Heart right ventricle (tissue), 16 donors: ENCODE results near the gene PRKD2. TPM values are rescaled to one million over a fixed set of nuclear protein-coding genes. Genes with fewer than 3 reads are reported as not detected.
A peak's percentile ranks its signal among the peaks of the same experiment; 100 is the strongest.

Experiments used
- ATAC-seq, 8 donors: fragments of 200-7000 bp; cut with Tn5 transposase; one replicate each; pipeline ENCODE4 v1.9.1; 2020; ENCODE audit warnings: mild to moderate bottlenecking in 8 of 8, moderate library complexity in 8 of 8, moderate number of reproducible peaks in 1 of 8
- DNase-seq, 2 donors: peaks; one replicate each; pipeline ENCODE4 v3.0.0-alpha.2; 2020
- H3K27ac ChIP-seq, 10 donors: fragments of 200-600 bp; sonication (generic) in 2 of 10; one replicate each; pipeline versions ENCODE4 v1.5.0 to v1.8.0; 2020 to 2022; ENCODE audit warnings: mild to moderate bottlenecking in 3 of 10
- H3K27me3 ChIP-seq, 7 donors: fragments of 200-600 bp; one replicate each; pipeline ENCODE4 v1.8.0; 2021 to 2022; ENCODE audit warnings: mild to moderate bottlenecking in 2 of 7
- H3K36me3 ChIP-seq, 9 donors: fragments of 200-600 bp; sonication (generic) in 1 of 9; one replicate each; pipeline versions ENCODE4 v1.5.0 to v1.8.0; 2020 to 2022; ENCODE audit warnings: mild to moderate bottlenecking in 2 of 9
- H3K4me1 ChIP-seq, 9 donors: fragments of 200-600 bp; sonication (generic) in 1 of 9; one replicate each; pipeline versions ENCODE4 v1.5.0 to v1.8.0; 2020 to 2022; ENCODE audit warnings: mild to moderate bottlenecking in 4 of 9
- H3K4me3 ChIP-seq, 10 donors: fragments of 200-600 bp; sonication (generic) in 2 of 10; one replicate each; pipeline versions ENCODE4 v1.5.0 to v1.8.0; 2020 to 2022; ENCODE audit warnings: mild to moderate bottlenecking in 7 of 10, moderate library complexity in 2 of 10
- H3K9me3 ChIP-seq, 11 donors: fragments of 200-600 bp in 10 of 11; sonication (generic) in 2 of 11; one replicate each; pipeline versions ENCODE4 v1.5.0 to v1.8.0; 2013 to 2022; ENCODE audit warnings: mild to moderate bottlenecking in 2 of 11, control low read depth in 1 of 11, moderate library complexity in 1 of 11
- CTCF ChIP-seq, 9 donors: fragments of 200-600 bp; sonication (generic) in 2 of 9; IDR thresholded peaks; one replicate each; pipeline versions ENCODE4 v1.5.0 to v1.8.0; 2021 to 2022; ENCODE audit warnings: antibody characterized with exemption in 9 of 9, mild to moderate bottlenecking in 5 of 9, moderate library complexity in 1 of 9
- WGBS, 2 donors: extraction: QIAGEN DNeasy Blood & Tissue Kit; methylation state at CpG; one replicate each; pipeline ENCODE4 v1.1.7; 2013; ENCODE audit warnings: inconsistent platforms in 1 of 2; 5-methylcytosine and 5-hydroxymethylcytosine counted together
- intact Hi-C, 10 donors: fragments of 100-400 bp; cut with DNase I; formaldehyde crosslinking; loops; one replicate each; pipeline versions ENCODE4 v1.11.1 to v1.14.2; 2022
- polyA plus RNA-seq, 2 donors: library from polyadenylated mRNA; stranded (reverse); fragments of 200-250 nt; gene quantifications; one replicate each; pipeline ENCODE4 v1.2.3, GENCODE V29; 2013
- total RNA-seq, 10 donors: library from RNA; stranded (reverse); fragmentation: NEBNext Ultra II Directional in 3 of 10; extraction: Animal tissue kit (Norgen Biotek cat#: 25700) in 3 of 10; gene quantifications; one replicate each; pipeline versions ENCODE4 v1.2.1 to v1.2.4, GENCODE V29; 2021 to 2023
- donor health status: Arrhythmogenic right ventricular cardiomyopathy.
- donor health status: ischemic (EF 13 %, LVEDD 7.1; RV severe dilation, severe dysfunction).
- donor health status: healthy with polysubstance abuse.
- donor health status: DM: no; HTN: yes; CAD: no.
- donor health status: DM: no; HTN: no; CAD: no.
- donor health status: ischemic (EF 25% LVEDD 6.9; RV normal size, moderate dysfunction).
- donor health status: ischemic (EF 25% LVEDD 5.7; RV mildly dilated, moderate dysfunction).
- donor health status: healthy.
- donor health status: DM: yes; HTN: yes; CAD: no.
- donor health status: Ischemic cardiomyopathy.
- donor health status: ischemic (EF 35%, LVEDD 5.7; RV mildly dilated, moderate dysfunction).
- donor health status: nonischemic (EF 11% LVEDD 7.7; RV severe dilation, severe dysfunction).
- donor health status: DM: yes; HTN: yes; CAD: no.
- donor health status: PGD.
- donor health status: ischemic (EF 29% LVEDD 5.4; RV normal size, mild dysfunction).
- donor health status: nonischemic (EF 23%, LVEDD 6.1; RV moderate dilation, normal function).

The PRKD2 gene
- total and polyA plus RNA-seq, 12 donors = 11.7 to 22.7 (median 13.8) TPM

- 37 to 38% methylated on average over 20 of the region's 20 CpGs for WGBS, 2 donors
- Histone ChIP-seq H3K4me1 (peaks cover 9 to 64% (median 32%) of the 10 kb centered on the region in 9 donors), H3K36me3 (peaks cover 0 to 100% (median 87%) of the 10 kb centered on the region in 9 donors), H3K4me3 (peak overlapping the region in 2 of 10 donors; percentile 12 to 38), H3K9me3 (no peaks in the 10 kb centered on the region), H3K27me3 (no peaks in the 10 kb centered on the region), H3K27ac (peak overlapping the region in 9 of 10 donors; percentile 23 to 84 (median 77))
- TF ChIP-seq CTCF (IDR thresholded peaks at IDR 0.05) = peak; percentile 87 to 98 (median 95)
- intact Hi-C loops = loop anchor here in 8 of 10 donors (1.0 to 2.0 kb wide), 4 partner anchors 16 to 26 kb away; no protein-coding TSS in a partner anchor
- ATAC-seq = peak; percentile 66 to 90 (median 81)
- peak; percentile 77 to 84 for DNase-seq
These were observed 11.9 kb upstream of the PRKD2 start for GRCh38 chr19:46728693-46729339.

GRCh38 chr19:46728208-46728607, 11.3 kb upstream of the PRKD2 start:
- 49 to 69% methylated on average over 14 of the region's 14 CpGs for WGBS, 2 donors
- TF ChIP-seq CTCF (IDR thresholded peaks at IDR 0.05) = no peak
- Histone ChIP-seq H3K27me3 (no peaks in the 10 kb centered on the region), H3K4me3 (peak overlapping the region in 4 of 10 donors; percentile 20 to 38 (median 29)), H3K27ac (peak overlapping the region in 9 of 10 donors; percentile 34 to 84 (median 77)), H3K36me3 (peaks cover 4 to 100% (median 87%) of the 10 kb centered on the region in 9 donors), H3K9me3 (no peaks in the 10 kb centered on the region), H3K4me1 (peaks cover 9 to 64% (median 32%) of the 10 kb centered on the region in 9 donors)
- intact Hi-C loops = loop anchor here in 7 of 10 donors (1.0 to 2.0 kb wide), 3 partner anchors 15 to 24 kb away; no protein-coding TSS in a partner anchor
- DNase-seq (peak; percentile 60 to 67), ATAC-seq (peak; percentile 20 to 88 (median 75))

- intact Hi-C loops = loop anchor here in 7 of 10 donors (1.0 to 2.0 kb wide), 3 partner anchors 14 to 23 kb away; no protein-coding TSS in a partner anchor
- H3K9me3 ChIP-seq = no peaks in the 10 kb centered on the region
- DNase-seq = no peak
- H3K27me3 ChIP-seq = no peaks in the 10 kb centered on the region
- H3K36me3 ChIP-seq = peaks cover 6 to 100% (median 87%) of the 10 kb centered on the region in 9 donors
- peak in 1 of 8 donors; percentile 1 for ATAC-seq
- TF ChIP-seq CTCF (IDR thresholded peaks at IDR 0.05) = no peak
- peak overlapping the region in 4 of 10 donors; percentile 20 to 38 (median 29) for H3K4me3 ChIP-seq
- WGBS, 2 donors = 70 to 73% methylated on average over 11 of the region's 11 CpGs
- H3K4me1 ChIP-seq = peaks cover 9 to 60% (median 32%) of the 10 kb centered on the region in 9 donors
- H3K27ac ChIP-seq = peak overlapping the region in 9 of 10 donors; percentile 34 to 84 (median 77)
These were observed 10.8 kb upstream of the PRKD2 start for GRCh38 chr19:46727757-46728156.

GRCh38 chr19:46726971-46727501, 10.1 kb upstream of the PRKD2 start:
- peaks cover 9 to 61% (median 32%) of the 10 kb centered on the region in 9 donors for H3K4me1 ChIP-seq
- peaks cover 6 to 100% (median 88%) of the 10 kb centered on the region in 9 donors for H3K36me3 ChIP-seq
- intact Hi-C loops = no loop called here
- DNase-seq (no peak), ATAC-seq (no peak)
- peak overlapping the region in 7 of 10 donors; percentile 69 to 84 (median 78) for H3K27ac ChIP-seq
- TF ChIP-seq CTCF (IDR thresholded peaks at IDR 0.05) = no peak
- 56 to 60% methylated on average over 14 of the region's 14 CpGs for WGBS, 2 donors
- H3K27me3 ChIP-seq = no peaks in the 10 kb centered on the region
- H3K9me3 ChIP-seq = no peaks in the 10 kb centered on the region
- H3K4me3 ChIP-seq = peak overlapping the region in 3 of 10 donors; percentile 20 to 31 (median 20)
